Chondrocyte (in vitro differentiated cells): ENCODE results near the gene FAM124B. TPM values are rescaled to one million over a fixed set of nuclear protein-coding genes. Genes with fewer than 3 reads are reported as not detected.

Source experiments
- DNase-seq: peaks from one replicate; pipeline ENCODE4 v3.0.0; 2021; ENCODE audit warnings: mixed read lengths, low spot score
- H3K27ac Mint-ChIP-seq: one replicate; pipeline ENCODE4 v1.8.0; 2021; ENCODE audit warnings: mild to moderate bottlenecking, moderate library complexity, mixed read lengths; ENCODE audit not compliant: unreplicated experiment
- H3K27me3 Mint-ChIP-seq: 2 replicates; pipeline ENCODE4 v1.8.0; 2021; ENCODE audit warnings: low read depth, mixed read lengths
- H3K36me3 Mint-ChIP-seq: 2 replicates; pipeline ENCODE4 v1.8.0; 2021; ENCODE audit warnings: low read depth, mixed read lengths
- H3K4me1 Mint-ChIP-seq: 2 replicates; pipeline ENCODE4 v1.8.0; 2021; ENCODE audit warnings: low read depth, mild to moderate bottlenecking, mixed read lengths
- H3K4me3 Mint-ChIP-seq: one replicate; pipeline ENCODE4 v1.8.0; 2021; ENCODE audit warnings: mild to moderate bottlenecking, moderate library complexity, mixed read lengths; ENCODE audit not compliant: unreplicated experiment
- H3K9me3 Mint-ChIP-seq: 2 replicates; pipeline ENCODE4 v1.8.0; 2021; ENCODE audit warnings: low read depth, mixed read lengths
- total RNA-seq: library from RNA; stranded (reverse); gene quantifications from 3 replicates; pipeline ENCODE4 v1.2.1, GENCODE V29; 2021
- TF ChIP-seq, protein P1 (sequence below): fragments of 200-600 bp; sonication (generic); IDR thresholded peaks from 2 replicates; pipeline ENCODE4 v1.5.0; 2021; ENCODE audit warnings: antibody characterized with exemption, mild to moderate bottlenecking, moderate library complexity

Gene FAM124B
- total RNA-seq, 1 donor from 2014 or later: not detected

GRCh38 chr2:224442071-224442967 is 40.4 kb upstream of the FAM124B start:
- Mint-ChIP-seq H3K36me3 (peaks cover 2% of the 10 kb centered on the region), H3K4me1 (no peaks in the 10 kb centered on the region), H3K27me3 (no peaks in the 10 kb centered on the region), H3K27ac (no peak overlapping the region), H3K4me3 (no peak overlapping the region), H3K9me3 (no peaks in the 10 kb centered on the region)
- TF ChIP-seq, protein P1, sequence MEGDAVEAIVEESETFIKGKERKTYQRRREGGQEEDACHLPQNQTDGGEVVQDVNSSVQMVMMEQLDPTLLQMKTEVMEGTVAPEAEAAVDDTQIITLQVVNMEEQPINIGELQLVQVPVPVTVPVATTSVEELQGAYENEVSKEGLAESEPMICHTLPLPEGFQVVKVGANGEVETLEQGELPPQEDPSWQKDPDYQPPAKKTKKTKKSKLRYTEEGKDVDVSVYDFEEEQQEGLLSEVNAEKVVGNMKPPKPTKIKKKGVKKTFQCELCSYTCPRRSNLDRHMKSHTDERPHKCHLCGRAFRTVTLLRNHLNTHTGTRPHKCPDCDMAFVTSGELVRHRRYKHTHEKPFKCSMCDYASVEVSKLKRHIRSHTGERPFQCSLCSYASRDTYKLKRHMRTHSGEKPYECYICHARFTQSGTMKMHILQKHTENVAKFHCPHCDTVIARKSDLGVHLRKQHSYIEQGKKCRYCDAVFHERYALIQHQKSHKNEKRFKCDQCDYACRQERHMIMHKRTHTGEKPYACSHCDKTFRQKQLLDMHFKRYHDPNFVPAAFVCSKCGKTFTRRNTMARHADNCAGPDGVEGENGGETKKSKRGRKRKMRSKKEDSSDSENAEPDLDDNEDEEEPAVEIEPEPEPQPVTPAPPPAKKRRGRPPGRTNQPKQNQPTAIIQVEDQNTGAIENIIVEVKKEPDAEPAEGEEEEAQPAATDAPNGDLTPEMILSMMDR: no peak
- no peak for DNase-seq

- no peak for DNase-seq
- Mint-ChIP-seq H3K27ac (no peak overlapping the region), H3K36me3 (peaks cover 2% of the 10 kb centered on the region), H3K4me1 (no peaks in the 10 kb centered on the region), H3K4me3 (no peak overlapping the region), H3K9me3 (no peaks in the 10 kb centered on the region), H3K27me3 (no peaks in the 10 kb centered on the region)
- TF ChIP-seq, protein P1: no peak
Measured at GRCh38 chr2:224440988-224441387, 39.1 kb upstream of the FAM124B start.

- H3K9me3 Mint-ChIP-seq: no peaks in the 10 kb centered on the region
Measured at GRCh38 chr2:224438726-224439125, 36.8 kb upstream of the FAM124B start.

GRCh38 chr2:224436634-224437033 is 34.7 kb upstream of the FAM124B start:
- no peak overlapping the region for H3K4me3 Mint-ChIP-seq
- no peaks in the 10 kb centered on the region for H3K27me3 Mint-ChIP-seq
- no peak for DNase-seq
- H3K36me3 Mint-ChIP-seq: peaks cover 2% of the 10 kb centered on the region
- H3K9me3 Mint-ChIP-seq: no peaks in the 10 kb centered on the region
- no peak overlapping the region for H3K27ac Mint-ChIP-seq
- TF ChIP-seq, protein P1: no peak
- H3K4me1 Mint-ChIP-seq: no peaks in the 10 kb centered on the region

More at GRCh38 chr2:224438726-224439125, 36.8 kb upstream of the FAM124B start:
- Mint-ChIP-seq H3K4me3 (no peak overlapping the region), H3K27ac (no peak overlapping the region), H3K4me1 (no peaks in the 10 kb centered on the region), H3K27me3 (no peaks in the 10 kb centered on the region), H3K36me3 (peaks cover 2% of the 10 kb centered on the region)
- TF ChIP-seq, protein P1: no peak
- DNase-seq: no peak

DNA sequence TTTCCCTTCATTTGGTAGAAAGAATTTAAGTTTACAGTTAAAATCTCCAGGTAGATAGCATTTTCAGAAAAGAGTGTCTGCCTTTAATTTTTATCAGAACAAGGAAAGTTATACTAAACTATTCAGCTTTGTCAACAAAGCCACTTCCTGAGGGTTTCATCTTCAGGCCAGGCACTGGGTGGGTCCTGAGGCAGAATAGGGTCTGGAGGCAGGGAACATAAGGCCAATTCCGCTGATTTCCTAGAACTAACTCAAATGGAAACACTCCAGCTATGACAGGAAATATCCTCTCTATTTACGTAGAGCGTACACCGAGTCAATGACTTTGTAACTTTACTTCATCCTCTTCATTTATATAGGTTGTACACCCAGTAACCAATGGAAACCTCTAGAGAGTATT is 32.7 kb upstream of the FAM124B start:
- H3K9me3 Mint-ChIP-seq: no peaks in the 10 kb centered on the region
- H3K36me3 Mint-ChIP-seq: peaks cover 2% of the 10 kb centered on the region
- H3K4me1 Mint-ChIP-seq: no peaks in the 10 kb centered on the region
- no peak overlapping the region for H3K4me3 Mint-ChIP-seq
- H3K27me3 Mint-ChIP-seq: no peaks in the 10 kb centered on the region
- no peak overlapping the region for H3K27ac Mint-ChIP-seq
- TF ChIP-seq, protein P1: no peak
- no peak for DNase-seq
